GM18951 (cell line): ENCODE results near the gene FHIT.

Experiments
- POLR2A ChIP-seq: IDR thresholded peaks from 4 replicates; pipeline ENCODE4 v1.6.1; 2011; ENCODE audit warnings: mild to moderate bottlenecking; ENCODE audit not compliant: insufficient read length, insufficient read depth; ENCODE audit errors: extremely low read depth
- in situ Hi-C: fragments of 300-500 bp; cut with MboI; formaldehyde crosslinking; loops from one replicate; pipeline ENCODE4 v1.12.0; 2022; ENCODE audit warnings: low sequenced_read_pairs, mixed read lengths, inconsistent platforms; ENCODE audit not compliant: unreplicated experiment

Gene FHIT

DNA sequence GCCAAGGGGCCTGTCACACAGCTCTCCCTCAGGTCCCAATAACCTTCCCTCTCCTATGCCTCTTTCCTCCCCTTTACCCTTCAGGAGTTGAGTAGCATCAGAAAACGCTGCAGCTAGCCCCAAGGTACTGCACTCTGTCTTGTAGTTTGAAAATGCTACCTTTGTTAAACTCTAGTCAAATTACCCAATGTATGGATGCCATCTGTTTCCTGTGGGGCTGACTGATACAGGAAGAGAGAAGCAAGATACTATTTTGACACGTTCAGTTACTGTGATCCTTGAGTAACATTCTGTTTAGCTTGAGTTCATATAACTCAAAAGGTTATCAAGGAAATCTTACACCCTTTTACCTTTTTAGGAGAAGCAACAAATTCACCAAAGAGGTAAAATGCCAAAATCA is 493.1 kb downstream of the FHIT start:
- TF ChIP-seq POLR2A = no peak
- in situ Hi-C loops = no loop called here

GRCh38 chr3:60757724-60758123 is 493.5 kb downstream of the FHIT start:
- TF ChIP-seq POLR2A = no peak
- in situ Hi-C loops = no loop called here

GRCh38 chr3:60756241-60757030 is 494.8 kb downstream of the FHIT start:
- in situ Hi-C loops = no loop called here
- TF ChIP-seq POLR2A = no peak

- TF ChIP-seq POLR2A = no peak
- in situ Hi-C loops = no loop called here
These were observed 496.2 kb downstream of the FHIT start for GRCh38 chr3:60755094-60755493.

DNA sequence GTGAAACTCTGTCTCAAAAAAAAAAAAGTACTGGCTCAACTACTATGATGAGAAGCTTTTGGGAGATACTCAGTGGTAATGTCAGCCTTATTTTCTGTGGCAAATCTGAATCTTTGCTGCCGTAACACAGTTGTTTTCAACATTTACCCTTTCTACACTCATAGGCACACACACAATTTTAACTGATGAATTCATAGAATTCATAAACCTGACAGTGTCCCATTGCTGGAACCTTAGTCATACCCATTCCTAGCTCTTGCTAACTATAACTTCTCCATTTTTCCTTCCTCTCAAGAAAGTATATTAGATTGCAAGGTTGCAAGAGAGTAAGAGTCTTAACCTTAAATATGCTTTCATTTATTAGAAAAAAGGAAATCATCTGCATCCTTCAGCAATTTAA is 496.6 kb downstream of the FHIT start:
- in situ Hi-C loops = no loop called here
- no peak for TF ChIP-seq POLR2A

DNA sequence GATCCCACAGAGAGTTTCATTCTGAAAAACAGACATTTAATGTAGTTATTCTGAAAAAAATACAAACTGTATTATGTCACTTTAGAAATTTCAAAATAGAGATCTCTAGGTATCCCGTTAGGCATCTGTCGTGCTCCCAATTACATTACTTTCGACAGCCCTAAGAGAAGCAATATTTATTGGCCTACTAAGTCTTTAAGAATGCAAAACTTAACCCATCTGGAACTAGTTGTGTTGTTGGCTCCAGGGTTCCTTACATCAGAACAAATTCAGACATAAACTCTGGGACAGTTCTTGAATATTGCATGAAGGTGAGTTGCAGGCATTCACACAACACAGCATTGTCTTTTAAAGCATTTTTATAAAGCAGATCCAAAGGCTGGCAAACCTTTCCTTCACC is 498.4 kb downstream of the FHIT start:
- in situ Hi-C loops = no loop called here
- TF ChIP-seq POLR2A = no peak

DNA sequence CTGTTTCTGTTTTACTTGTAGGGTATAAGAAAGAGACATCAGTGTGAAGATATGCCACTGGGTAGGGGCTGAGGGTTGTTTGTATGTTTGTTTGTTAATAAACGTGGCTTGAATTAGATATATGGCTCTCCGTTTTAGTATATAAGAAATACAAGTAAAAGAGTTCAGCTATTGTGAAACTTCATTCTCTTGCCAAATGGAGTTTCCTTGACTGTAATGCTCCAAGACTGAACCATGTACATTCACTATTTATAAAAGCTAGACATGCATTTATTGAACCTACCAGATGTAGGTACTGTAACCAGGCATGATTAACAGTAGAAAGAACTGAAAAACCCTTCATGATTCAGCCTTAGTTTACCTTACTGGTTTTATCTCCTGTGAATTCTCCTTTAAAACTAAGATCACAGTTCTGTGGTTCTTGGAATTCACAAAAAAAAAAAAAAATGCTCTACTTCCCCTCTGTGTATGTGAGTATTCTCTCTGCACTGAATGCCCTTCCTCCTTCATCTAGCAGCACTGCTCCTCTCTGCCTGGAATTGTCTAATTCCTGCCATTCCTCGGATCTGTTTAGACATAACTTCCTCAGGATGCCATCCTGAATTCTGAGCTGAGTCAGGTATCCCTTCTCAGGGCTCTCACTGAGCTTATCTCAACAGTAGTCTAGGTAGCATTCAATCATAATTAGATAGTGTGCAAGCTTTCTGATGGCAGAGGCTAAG is 504.4 kb downstream of the FHIT start:
- in situ Hi-C loops = no loop called here

DNA sequence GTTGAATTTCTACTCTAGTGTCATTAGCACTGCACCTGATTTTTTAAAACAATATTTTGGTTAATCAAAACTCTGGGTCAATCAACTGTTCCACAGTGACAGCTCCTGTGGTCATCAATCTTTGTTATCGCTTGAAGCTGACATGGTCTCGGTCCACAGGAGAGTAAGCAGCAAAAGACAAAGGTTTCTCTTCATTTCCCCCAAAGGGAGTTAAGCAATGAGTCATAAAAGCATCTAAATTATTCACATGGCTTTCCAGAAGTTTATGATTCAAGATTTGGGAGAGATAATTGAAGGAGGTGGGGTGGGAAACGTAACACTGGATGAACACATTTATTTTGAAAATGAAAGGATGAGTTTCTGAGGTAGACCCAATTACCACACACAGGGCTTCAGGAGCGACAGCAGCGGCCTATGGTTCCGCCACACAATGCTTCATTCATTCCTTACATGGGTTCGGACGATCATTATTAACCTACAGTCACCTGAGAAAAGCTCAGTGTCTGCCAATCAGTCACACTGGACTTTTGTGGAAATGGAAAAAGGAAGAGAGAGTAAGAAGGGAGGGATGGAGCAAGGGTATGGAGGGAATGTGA is 505.1 kb downstream of the FHIT start:
- in situ Hi-C loops = no loop called here

More for the DNA sequence above, 504.4 kb downstream of the FHIT start:
- no peak for TF ChIP-seq POLR2A

DNA sequence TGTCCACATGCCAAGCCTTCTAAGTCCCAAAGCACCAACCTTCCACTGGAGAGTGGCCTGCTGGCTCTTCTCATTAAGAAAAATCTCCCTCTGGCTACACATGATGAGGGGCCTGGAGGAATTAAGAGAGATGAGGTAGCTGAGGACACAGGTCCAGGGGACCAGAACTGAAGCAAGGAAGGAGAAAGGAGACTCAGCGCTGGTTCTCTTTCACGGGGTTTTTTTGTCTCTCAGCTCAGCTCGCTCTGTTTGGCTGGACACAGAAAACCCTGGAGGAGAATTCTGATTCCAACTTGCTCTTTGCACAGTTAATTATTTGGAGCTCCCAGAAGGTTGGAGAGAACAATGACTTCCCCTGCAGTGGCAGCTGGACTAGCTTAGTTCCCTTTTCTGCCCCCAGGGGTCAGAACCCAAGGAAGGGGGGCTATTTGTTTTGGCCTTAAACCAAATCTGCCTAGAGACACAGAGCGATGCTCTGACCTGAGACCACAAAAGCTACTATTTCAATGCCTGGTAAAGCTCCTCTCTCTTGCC is 507.6 kb downstream of the FHIT start:
- no peak for TF ChIP-seq POLR2A
- in situ Hi-C loops = no loop called here

More for the DNA sequence above, 505.1 kb downstream of the FHIT start:
- TF ChIP-seq POLR2A = no peak

- in situ Hi-C loops = no loop called here
- no peak for TF ChIP-seq POLR2A
These were observed 508.6 kb downstream of the FHIT start for GRCh38 chr3:60742606-60743145.

GRCh38 chr3:60737633-60738399 is 513.4 kb downstream of the FHIT start:
- TF ChIP-seq POLR2A = no peak

DNA sequence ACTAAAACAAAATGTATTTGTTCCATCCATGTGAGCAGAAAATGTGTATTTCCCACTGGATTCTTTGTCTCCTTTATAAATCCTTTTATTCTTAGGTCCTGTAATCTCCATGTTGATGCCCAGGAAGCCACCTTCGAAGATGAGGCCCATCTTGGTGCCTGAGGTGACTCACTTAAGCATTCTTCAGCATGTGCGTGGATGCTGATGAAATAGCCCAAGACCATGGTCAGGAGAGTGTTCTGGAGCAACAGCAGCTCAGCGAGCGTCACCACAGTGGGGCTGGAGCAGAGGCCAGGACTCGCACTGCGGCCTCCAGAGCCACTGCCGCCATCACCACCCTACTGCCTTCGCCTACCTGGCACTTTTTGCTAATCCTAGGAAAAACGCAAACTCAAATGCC is 520.9 kb downstream of the FHIT start:
- in situ Hi-C loops = no loop called here
- no peak for TF ChIP-seq POLR2A

More at GRCh38 chr3:60737633-60738399, 513.4 kb downstream of the FHIT start:
- in situ Hi-C loops = no loop called here

GRCh38 chr3:60729056-60729455 is 522.2 kb downstream of the FHIT start:
- in situ Hi-C loops = no loop called here
- TF ChIP-seq POLR2A = no peak

GRCh38 chr3:60728006-60728405 is 523.2 kb downstream of the FHIT start:
- in situ Hi-C loops = no loop called here
- no peak for TF ChIP-seq POLR2A
